Activated CD4-positive, alpha-beta memory T cell treated with anti-CD3 and anti-CD28 coated beads for 36 hours (primary cell): ENCODE measurements around the gene WIPF3. TPM values are rescaled to one million over a fixed set of nuclear protein-coding genes. Genes with fewer than 3 reads are reported as not detected.

Experiments
- CTCF ChIA-PET: fragments of 350-600 bp; sonication (Branson Sonifier 250); formaldehyde crosslinking; loops from one replicate; lab custom pipeline; 2021; ENCODE audit warnings: antibody characterized with exemption, inconsistent platforms; lab: Charles Lee
- POLR2A ChIA-PET: fragments of 350-600 bp; sonication (Branson Sonifier 250); formaldehyde crosslinking; loops from one replicate; lab custom pipeline; 2021; ENCODE audit warnings: antibody characterized with exemption; lab: Charles Lee
- DNase-seq: peaks from one replicate; pipeline ENCODE4 v3.0.0-alpha.2; 2020
- H3K27ac Mint-ChIP-seq: one replicate; pipeline ENCODE4 v1.8.0; 2021; ENCODE audit warnings: mixed read lengths
- H3K27me3 Mint-ChIP-seq: one replicate; pipeline ENCODE4 v1.8.0; 2021; ENCODE audit warnings: mixed read lengths
- H3K36me3 Mint-ChIP-seq: one replicate; pipeline ENCODE4 v1.8.0; 2021; ENCODE audit warnings: mixed read lengths
- H3K4me1 Mint-ChIP-seq: one replicate; pipeline ENCODE4 v1.8.0; 2021; ENCODE audit warnings: low read depth, mixed read lengths
- H3K4me3 Mint-ChIP-seq: one replicate; pipeline ENCODE4 v1.8.0; 2021; ENCODE audit warnings: mild to moderate bottlenecking, mixed read lengths
- H3K9me3 Mint-ChIP-seq: one replicate; pipeline ENCODE4 v1.8.0; 2021; ENCODE audit warnings: mixed read lengths
- intact Hi-C: fragments of 100-400 bp; cut with micrococcal nuclease; formaldehyde crosslinking; loops from one replicate; pipeline ENCODE4 v1.15.1; 2023
- total RNA-seq, 2 experiments: library from RNA; stranded (reverse); gene quantifications; one replicate each; pipeline ENCODE4 v1.2.3, GENCODE V29; 2021

Gene WIPF3
- total RNA-seq, 2 experiments from 2014 or later, result not detected

DNA sequence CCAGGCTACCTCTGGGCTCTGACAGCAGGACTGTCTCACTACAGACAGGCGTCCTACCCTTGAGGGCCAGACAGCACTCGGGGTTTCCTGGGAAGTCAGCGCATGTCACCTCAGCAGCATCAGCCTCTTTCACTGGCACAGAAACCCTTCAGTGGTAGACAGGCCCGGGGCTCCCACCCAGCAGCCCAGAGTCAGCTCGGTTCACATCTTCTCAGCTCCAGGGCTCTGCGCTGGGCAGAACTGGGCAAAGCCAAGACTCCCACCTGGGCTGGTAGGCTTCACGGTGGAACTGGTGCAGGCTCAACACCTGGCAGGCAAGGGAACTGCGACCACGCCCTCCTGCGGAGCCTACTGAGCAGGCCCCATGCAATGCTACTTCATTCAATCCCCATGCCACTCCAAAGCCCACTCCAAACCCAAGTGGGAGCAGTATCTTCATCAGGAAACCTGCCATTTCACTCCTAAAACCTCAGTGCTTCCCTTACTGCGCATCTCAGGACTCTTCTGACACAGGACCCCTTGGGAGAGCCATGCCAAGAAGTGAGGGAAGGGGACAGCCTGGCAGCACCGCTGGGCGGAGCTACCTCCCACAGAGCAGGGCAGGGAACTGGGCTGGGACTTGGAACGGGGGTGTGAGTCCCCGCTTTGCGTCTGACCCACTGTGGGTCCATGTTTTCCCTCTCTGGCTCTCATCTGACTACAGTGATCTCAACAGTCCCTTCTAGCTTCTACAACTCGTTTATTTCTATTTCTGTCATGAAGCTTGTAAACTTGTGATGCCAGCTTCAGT is 122.9 kb downstream of the WIPF3 start:
- no peaks in the 10 kb centered on the region for H3K36me3 Mint-ChIP-seq
- H3K27ac Mint-ChIP-seq, result no peak overlapping the region
- ChIA-PET CTCF (interaction anchor here (1.2 to 8.1 kb wide), 2 partner anchors 7 to 135 kb away, joined by 3 to 43 read pairs; no protein-coding TSS in a partner anchor), POLR2A (no interaction called here)
- DNase-seq, result no peak
- no peaks in the 10 kb centered on the region for H3K9me3 Mint-ChIP-seq
- H3K4me3 Mint-ChIP-seq, result no peak overlapping the region
- H3K27me3 Mint-ChIP-seq, result no peaks in the 10 kb centered on the region
- H3K4me1 Mint-ChIP-seq, result peaks cover 5% of the 10 kb centered on the region
- intact Hi-C loops, result no loop called here

DNA sequence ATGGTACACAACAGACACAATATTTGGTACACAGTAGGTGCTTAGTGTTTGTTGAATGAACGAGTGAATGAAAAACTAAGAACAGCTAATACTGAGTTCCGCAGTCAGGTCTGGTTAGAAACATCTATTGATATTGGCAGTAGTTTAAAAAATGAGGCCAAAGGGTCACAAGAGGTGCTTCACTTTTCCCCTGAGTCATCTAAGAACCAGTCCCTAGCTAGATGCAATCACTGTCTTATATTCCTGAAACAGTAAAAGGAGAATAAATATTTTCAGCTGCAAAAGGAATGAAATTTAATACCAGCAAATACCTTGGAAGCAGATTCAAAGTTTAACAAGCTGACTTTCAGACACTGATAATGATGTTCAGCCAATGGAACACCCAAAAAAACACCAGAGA is 128.8 kb downstream of the WIPF3 start:
- no peaks in the 10 kb centered on the region for H3K27me3 Mint-ChIP-seq
- H3K9me3 Mint-ChIP-seq, result peaks cover 3% of the 10 kb centered on the region
- H3K36me3 Mint-ChIP-seq, result no peaks in the 10 kb centered on the region
- no peak for DNase-seq
- intact Hi-C loops, result no loop called here
- ChIA-PET POLR2A (no interaction called here), CTCF (interaction anchor here (8.1 kb wide), 1 partner anchor 13 kb away, joined by 43 read pairs; no protein-coding TSS in a partner anchor)
- no peaks in the 10 kb centered on the region for H3K4me1 Mint-ChIP-seq
- H3K4me3 Mint-ChIP-seq, result no peak overlapping the region
- H3K27ac Mint-ChIP-seq, result no peak overlapping the region

DNA sequence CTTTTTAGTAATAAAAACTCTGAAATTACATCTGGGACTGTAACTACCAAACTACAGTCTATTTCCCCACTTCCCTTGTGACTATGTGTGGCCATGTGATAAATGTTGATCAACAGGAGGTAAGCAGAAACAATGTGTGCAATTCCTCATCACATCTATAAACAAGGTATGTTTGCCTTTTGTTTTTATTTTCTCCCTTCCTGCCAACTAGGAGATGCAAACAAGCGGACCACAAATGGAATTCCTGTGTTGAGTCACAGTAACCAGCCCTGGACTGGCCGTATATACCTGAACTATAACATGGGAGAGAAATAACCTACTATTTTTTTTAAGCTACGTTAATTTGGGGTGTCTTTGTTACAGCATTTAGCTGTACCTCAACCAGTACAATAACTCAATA is 130.8 kb downstream of the WIPF3 start:
- ChIA-PET CTCF (interaction anchor here (0.9 to 8.1 kb wide), 2 partner anchors 15 to 16 kb away, joined by 3 to 43 read pairs; no protein-coding TSS in a partner anchor), POLR2A (no interaction called here)
- no peak overlapping the region for H3K4me3 Mint-ChIP-seq
- no peaks in the 10 kb centered on the region for H3K27me3 Mint-ChIP-seq
- no peak overlapping the region for H3K27ac Mint-ChIP-seq
- no peaks in the 10 kb centered on the region for H3K4me1 Mint-ChIP-seq
- DNase-seq, result no peak
- H3K9me3 Mint-ChIP-seq, result peaks cover 3% of the 10 kb centered on the region
- no peaks in the 10 kb centered on the region for H3K36me3 Mint-ChIP-seq
- intact Hi-C loops, result no loop called here

DNA sequence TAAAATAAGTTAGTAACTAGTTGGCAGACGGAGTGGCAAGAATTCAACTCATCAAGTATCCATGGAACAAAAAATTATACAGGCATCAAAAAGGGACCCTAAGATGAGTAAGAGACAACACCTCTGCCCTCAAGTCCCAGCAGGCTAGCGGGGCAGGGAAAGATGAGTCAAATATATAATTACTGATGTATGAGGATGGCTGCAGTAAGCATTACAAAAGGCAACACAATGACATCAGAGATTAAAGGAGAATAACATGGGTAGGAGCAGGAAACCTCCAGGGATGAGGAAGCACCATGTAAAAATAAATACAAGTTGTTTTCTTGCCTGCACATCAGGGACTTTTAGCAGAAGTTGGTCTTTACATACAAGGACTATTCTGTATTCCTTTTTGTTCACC is 133.9 kb downstream of the WIPF3 start:
- Mint-ChIP-seq H3K36me3 (no peaks in the 10 kb centered on the region), H3K27me3 (peaks cover 3% of the 10 kb centered on the region), H3K27ac (no peak overlapping the region), H3K4me3 (no peak overlapping the region), H3K4me1 (no peaks in the 10 kb centered on the region), H3K9me3 (peaks cover 3% of the 10 kb centered on the region)
- ChIA-PET CTCF (interaction anchor here (0.6 kb wide), 1 partner anchor 19 kb away, joined by 3 read pairs; no protein-coding TSS in a partner anchor), POLR2A (no interaction called here)
- intact Hi-C loops, result no loop called here
- no peak for DNase-seq

DNA sequence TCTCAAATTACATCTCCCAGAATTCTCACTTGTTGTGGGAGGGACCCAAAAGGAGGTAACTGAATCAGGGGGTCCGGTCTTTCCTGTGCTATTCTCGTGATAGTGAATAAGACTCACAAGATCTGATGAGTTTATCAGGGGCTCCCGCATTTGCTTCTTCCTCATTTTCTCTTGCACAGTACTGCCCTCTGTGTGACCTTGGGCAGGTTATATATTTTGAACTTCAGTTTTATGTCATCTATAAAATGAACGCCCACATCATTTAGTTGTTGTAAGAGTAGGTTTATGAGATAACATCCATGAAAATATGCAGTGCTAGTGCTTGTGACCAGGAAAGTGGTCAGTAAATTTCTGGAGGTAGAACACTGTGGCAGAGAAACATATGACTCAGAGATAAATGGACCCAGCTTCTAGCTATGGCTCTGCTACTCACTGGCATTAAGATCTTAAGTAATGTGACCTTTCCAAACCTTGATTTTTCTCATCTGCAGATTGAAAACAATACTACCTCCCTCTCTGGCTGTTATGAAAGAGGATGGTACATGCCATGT is 139.0 kb downstream of the WIPF3 start:
- H3K4me3 Mint-ChIP-seq, result no peak overlapping the region
- POLR2A ChIA-PET, result no interaction called here
- intact Hi-C loops, result no loop called here
- H3K9me3 Mint-ChIP-seq, result no peaks in the 10 kb centered on the region
- CTCF ChIA-PET, result interaction anchor here (0.9 to 1.1 kb wide), 2 partner anchors 24 to 131 kb away, joined by 3 to 4 read pairs; no protein-coding TSS in a partner anchor
- no peaks in the 10 kb centered on the region for H3K36me3 Mint-ChIP-seq
- H3K4me1 Mint-ChIP-seq, result no peaks in the 10 kb centered on the region
- no peak overlapping the region for H3K27ac Mint-ChIP-seq
- H3K27me3 Mint-ChIP-seq, result peaks cover 8% of the 10 kb centered on the region
- no peak for DNase-seq

DNA sequence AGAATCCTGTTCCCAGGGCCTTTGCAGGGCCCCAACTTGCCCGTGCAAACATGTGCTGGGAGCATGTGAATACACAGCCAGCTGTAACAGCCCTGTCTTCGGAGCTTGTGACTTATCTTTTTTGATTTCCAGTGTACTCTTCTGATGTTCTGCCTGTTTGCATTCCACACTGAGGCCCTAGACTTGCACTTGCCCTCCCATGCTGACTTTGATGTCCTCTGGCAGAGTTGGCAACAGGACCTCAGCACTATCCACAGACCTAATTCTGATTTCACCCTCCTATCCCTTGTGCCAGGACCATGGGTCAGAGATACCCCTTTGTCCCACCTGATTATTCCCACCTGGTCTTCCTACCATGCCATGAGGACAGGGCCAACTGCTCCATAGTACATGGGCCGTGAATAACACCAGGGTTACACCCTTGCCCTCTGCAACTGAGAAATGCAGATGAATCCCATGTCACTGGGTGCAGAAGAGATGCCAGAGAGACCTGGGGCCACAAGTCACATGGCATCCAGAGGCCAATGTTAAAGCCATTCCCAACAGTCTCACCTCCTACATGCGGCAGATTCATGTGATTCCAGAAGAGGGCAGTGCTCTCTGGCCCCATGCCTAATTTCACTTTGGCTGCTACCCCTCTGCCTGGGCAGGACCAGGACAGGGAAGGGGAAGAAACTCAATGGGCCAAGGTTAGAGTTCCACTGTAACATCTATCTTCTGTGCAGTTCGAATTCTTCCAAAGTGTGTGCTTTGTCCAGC is 140.3 kb downstream of the WIPF3 start:
- no peak for DNase-seq
- Mint-ChIP-seq H3K9me3 (peaks cover 2% of the 10 kb centered on the region), H3K36me3 (no peaks in the 10 kb centered on the region), H3K4me3 (no peak overlapping the region), H3K27me3 (peaks cover 11% of the 10 kb centered on the region), H3K4me1 (no peaks in the 10 kb centered on the region), H3K27ac (no peak overlapping the region)
- ChIA-PET CTCF (interaction anchor here (0.9 to 1.1 kb wide), 2 partner anchors 25 to 129 kb away, joined by 3 to 4 read pairs; no protein-coding TSS in a partner anchor), POLR2A (no interaction called here)
- intact Hi-C loops, result no loop called here

DNA sequence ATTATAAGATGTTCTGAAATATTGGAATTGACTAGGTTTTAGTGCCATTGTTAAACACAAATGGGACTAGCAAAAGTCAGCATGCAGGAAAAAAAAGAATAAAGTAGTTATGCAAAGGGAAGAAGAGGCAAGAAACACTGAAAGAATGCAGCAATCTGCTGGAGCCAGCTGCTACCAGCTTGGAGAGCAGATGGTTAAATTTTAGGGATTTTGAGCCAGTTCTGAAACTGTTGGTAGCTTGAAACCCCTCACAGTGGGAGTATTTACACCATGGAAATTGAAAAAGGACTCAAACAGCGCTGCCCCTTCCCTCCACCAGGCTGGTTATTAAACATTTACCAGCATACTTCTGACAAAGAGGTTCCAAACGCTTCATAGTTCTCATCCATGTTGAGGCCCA is 142.3 kb downstream of the WIPF3 start:
- Mint-ChIP-seq H3K9me3 (peaks cover 2% of the 10 kb centered on the region), H3K4me3 (no peak overlapping the region), H3K27ac (no peak overlapping the region), H3K4me1 (no peaks in the 10 kb centered on the region), H3K27me3 (peaks cover 11% of the 10 kb centered on the region), H3K36me3 (no peaks in the 10 kb centered on the region)
- CTCF ChIA-PET, result no interaction called here
- DNase-seq, result no peak
- POLR2A ChIA-PET, result no interaction called here
- intact Hi-C loops, result no loop called here

DNA sequence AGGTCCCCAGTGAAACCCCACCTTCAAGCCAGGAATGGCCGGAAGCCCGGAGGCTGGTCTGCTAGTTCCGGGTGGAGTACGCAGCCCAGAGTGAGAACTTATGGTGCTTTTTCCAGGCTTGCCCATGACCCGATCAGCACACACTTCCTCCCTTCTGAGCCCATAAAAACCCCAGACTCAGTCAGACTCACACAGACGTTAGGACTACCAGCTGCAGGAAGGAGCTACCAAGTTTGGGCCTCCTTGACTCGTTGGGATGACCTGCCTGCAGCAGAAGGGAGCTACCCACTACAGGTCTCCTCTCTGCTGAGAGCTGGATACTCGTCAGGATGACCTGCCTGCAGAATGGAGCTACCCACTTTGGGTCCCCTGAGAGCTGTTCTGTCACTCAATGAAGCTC is 144.2 kb downstream of the WIPF3 start:
- POLR2A ChIA-PET, result no interaction called here
- intact Hi-C loops, result loop anchor here (10.0 kb wide), 1 partner anchor 104 kb away; no protein-coding TSS in a partner anchor

DNA sequence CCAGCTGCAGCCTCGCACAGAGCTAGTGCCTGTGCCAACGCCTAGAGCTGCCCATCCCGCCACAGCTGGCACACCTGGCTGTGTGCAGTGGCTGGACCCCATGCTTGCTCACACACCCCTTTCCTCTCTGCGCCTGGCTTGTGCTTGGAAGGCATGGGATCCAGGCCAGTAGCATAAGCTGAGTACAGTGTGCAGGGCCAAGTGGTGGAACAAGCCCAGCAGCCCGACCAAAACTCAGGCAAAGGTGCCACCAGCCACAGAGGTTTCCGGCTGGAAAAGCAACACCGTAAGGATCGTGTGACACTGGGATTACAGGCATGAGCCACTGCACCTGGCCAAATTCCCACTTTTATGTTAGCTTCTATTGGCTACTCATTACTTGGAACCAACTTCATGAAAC is 144.9 kb downstream of the WIPF3 start:
- ChIA-PET POLR2A (no interaction called here), CTCF (interaction anchor here (1.4 to 2.0 kb wide), 2 partner anchors 12 to 30 kb away, joined by 5 to 6 read pairs; no protein-coding TSS in a partner anchor)
- Mint-ChIP-seq H3K36me3 (no peaks in the 10 kb centered on the region), H3K4me1 (peaks cover 6% of the 10 kb centered on the region), H3K4me3 (no peak overlapping the region), H3K27ac (no peak overlapping the region), H3K9me3 (peaks cover 2% of the 10 kb centered on the region), H3K27me3 (peaks cover 5% of the 10 kb centered on the region)
- intact Hi-C loops, result loop anchor here (10.0 kb wide), 1 partner anchor 104 kb away; no protein-coding TSS in a partner anchor
- DNase-seq, result no peak

More for the DNA sequence above, 144.2 kb downstream of the WIPF3 start:
- Mint-ChIP-seq H3K27ac (no peak overlapping the region), H3K4me3 (no peak overlapping the region), H3K36me3 (no peaks in the 10 kb centered on the region), H3K9me3 (peaks cover 2% of the 10 kb centered on the region), H3K4me1 (no peaks in the 10 kb centered on the region), H3K27me3 (peaks cover 5% of the 10 kb centered on the region)
- CTCF ChIA-PET, result no interaction called here
- no peak for DNase-seq

DNA sequence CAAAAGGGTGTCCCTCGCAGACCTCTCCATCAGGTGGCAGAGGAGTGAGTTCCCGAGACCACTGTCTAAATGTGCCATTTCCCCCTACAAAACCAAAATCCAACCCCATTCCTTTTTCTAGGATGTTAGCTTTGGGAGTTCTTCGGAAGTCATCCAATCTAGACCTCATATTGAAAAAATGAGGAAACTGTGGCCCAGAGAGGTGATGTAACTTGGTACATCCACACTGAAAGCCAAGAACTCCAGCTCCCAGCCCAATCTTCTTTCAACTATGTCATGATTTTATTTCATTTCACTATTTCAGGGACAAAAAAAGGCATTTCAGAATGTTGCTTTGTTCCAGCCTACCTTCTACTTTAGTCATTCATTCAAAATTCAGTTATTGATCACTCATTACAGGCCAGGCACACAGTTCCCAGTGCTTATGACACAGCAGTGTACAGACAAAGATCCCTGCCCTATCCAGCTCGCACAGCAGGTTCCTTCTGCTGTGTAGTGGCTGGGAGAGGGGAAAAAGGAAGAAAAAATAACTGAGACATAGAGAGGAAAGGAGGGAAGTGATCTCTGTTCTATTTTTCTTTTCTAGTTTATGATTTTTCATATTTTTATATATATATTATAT is 147.5 kb downstream of the WIPF3 start:
- CTCF ChIA-PET, result interaction anchor here (1.1 to 1.4 kb wide), 2 partner anchors 108 to 120 kb away, joined by 3 read pairs; no protein-coding TSS in a partner anchor
- intact Hi-C loops, result loop anchor here (10.0 kb wide), 1 partner anchor 101 kb away; no protein-coding TSS in a partner anchor

DNA sequence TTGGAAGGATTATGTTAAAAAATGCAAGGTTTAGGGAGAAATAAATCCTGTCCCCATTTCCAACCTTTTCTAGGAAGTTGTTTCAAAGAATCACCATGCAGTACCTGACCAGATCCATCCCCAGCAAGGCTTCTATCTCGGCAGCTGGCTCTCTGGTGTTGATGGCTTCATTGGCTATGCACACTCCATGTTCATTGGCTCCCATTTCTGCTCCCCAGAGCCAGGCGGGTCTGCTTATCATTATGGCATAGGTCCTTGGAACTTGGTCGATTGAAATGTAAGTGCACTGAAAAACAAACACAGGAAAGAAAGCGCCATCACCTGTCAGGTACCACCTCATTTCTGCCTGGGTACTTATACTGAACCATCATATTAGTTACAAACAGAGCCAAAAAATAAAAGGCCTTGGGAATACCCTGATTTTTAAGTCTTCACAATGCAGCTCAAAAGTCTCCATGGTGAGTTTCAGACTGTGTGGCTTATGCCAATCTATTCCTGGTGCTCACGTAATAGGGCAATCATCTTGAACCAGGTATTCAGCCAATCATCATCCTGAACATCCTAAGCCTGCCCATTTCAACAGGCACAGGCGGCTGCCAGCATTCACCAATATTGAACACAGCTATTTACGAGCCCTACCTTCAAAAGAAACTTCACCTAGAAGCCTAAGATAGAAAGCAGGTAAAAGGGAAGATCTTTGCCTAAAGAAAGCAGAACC is 148.9 kb downstream of the WIPF3 start:
- no peaks in the 10 kb centered on the region for H3K36me3 Mint-ChIP-seq
- H3K9me3 Mint-ChIP-seq, result peaks cover 2% of the 10 kb centered on the region
- CTCF ChIA-PET, result no interaction called here
- DNase-seq, result no peak
- H3K4me1 Mint-ChIP-seq, result peaks cover 10% of the 10 kb centered on the region
- intact Hi-C loops, result loop anchor here (10.0 kb wide), 1 partner anchor 100 kb away; no protein-coding TSS in a partner anchor
- no peak overlapping the region for H3K4me3 Mint-ChIP-seq
- H3K27ac Mint-ChIP-seq, result no peak overlapping the region
- peaks cover 9% of the 10 kb centered on the region for H3K27me3 Mint-ChIP-seq
- POLR2A ChIA-PET, result no interaction called here

More for the DNA sequence above, 147.5 kb downstream of the WIPF3 start:
- Mint-ChIP-seq H3K9me3 (peaks cover 2% of the 10 kb centered on the region), H3K27me3 (peaks cover 5% of the 10 kb centered on the region), H3K4me1 (peaks cover 10% of the 10 kb centered on the region), H3K27ac (no peak overlapping the region), H3K4me3 (no peak overlapping the region), H3K36me3 (no peaks in the 10 kb centered on the region)
- DNase-seq, result no peak
- POLR2A ChIA-PET, result no interaction called here
